Esophagus squamous epithelium (tissue), 4 donors: ENCODE measurements around the gene ITGA11.

Experiments
- POLR2A ChIP-seq, 4 donors: fragments of 450-650 bp; IDR thresholded peaks; one replicate each; pipeline ENCODE4 v1.6.1; 2017; ENCODE audit warnings: antibody characterized with exemption in 4 of 4, mild to moderate bottlenecking in 4 of 4, moderate library complexity in 3 of 4
- TF ChIP-seq, protein P1 (sequence below), 6 experiments: fragments of 450-650 bp in 4 of 6; fragments of 200-600 bp in 2 of 6; sonication (generic) in 2 of 6; IDR thresholded peaks; one replicate each; pipeline ENCODE4 v1.5.1; 2016 to 2019; ENCODE audit warnings: antibody characterized with exemption in 6 of 6, mild to moderate bottlenecking in 4 of 6, moderate library complexity in 4 of 6

DNA sequence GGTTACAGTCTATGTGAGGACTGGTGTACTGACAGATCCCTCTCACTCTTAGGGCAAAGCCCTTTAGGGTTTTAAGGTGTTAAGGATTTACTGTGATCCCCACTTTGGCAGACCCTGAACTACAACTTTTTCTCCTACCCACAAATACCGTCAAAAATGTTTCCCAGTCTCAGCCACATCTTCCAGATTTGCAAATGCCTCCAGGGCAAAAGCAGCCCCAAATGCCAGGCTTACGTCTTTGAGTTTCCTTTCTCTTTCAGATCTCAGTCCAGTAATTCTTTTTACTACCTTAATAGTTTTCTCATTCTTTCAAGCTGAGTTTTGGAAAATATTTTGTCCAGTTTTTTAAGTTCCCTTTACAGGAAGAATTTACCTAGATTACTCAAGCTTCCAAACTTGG is 13.4 kb upstream of the ITGA11 start:
- TF ChIP-seq, protein P1, sequence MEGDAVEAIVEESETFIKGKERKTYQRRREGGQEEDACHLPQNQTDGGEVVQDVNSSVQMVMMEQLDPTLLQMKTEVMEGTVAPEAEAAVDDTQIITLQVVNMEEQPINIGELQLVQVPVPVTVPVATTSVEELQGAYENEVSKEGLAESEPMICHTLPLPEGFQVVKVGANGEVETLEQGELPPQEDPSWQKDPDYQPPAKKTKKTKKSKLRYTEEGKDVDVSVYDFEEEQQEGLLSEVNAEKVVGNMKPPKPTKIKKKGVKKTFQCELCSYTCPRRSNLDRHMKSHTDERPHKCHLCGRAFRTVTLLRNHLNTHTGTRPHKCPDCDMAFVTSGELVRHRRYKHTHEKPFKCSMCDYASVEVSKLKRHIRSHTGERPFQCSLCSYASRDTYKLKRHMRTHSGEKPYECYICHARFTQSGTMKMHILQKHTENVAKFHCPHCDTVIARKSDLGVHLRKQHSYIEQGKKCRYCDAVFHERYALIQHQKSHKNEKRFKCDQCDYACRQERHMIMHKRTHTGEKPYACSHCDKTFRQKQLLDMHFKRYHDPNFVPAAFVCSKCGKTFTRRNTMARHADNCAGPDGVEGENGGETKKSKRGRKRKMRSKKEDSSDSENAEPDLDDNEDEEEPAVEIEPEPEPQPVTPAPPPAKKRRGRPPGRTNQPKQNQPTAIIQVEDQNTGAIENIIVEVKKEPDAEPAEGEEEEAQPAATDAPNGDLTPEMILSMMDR (IDR thresholded peaks at IDR 0.05): no peak
- TF ChIP-seq POLR2A (IDR thresholded peaks at IDR 0.05): no peak
